NCI-H146 (cell line): Measurements from ENCODE around the gene DUOXA1.
"Not testable (repeated sequence)": the region's sequence is repeated elsewhere in the genome, so short reads cannot be mapped to it uniquely, and the experiment has no call there.

Experiments used
- DNase-seq: peaks from one replicate; lab custom pipeline; 2025; lab: John Stamatoyannopoulos, UW

Gene DUOXA1

DNA sequence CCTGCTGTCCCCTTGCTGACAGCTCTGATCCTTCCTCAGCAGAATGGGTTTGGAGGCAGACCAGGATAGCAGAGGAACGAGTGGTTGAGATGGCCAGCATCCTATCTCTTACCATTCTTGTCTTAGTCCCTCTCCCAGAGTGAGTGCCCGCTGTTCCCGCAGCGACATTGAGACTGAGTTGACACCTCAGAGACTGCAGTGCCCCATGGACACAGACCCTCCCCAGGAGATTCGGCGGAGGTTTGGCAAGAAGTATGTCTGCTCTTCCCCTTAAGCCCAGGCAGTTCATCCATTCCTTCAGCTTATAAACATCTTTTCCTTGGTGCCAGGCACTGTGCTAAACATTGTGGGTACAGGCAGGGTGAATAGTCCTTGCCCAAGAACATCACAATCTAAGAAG, 21.3 kb upstream of the DUOXA1 start:
- DNase-seq: no peak

DNA sequence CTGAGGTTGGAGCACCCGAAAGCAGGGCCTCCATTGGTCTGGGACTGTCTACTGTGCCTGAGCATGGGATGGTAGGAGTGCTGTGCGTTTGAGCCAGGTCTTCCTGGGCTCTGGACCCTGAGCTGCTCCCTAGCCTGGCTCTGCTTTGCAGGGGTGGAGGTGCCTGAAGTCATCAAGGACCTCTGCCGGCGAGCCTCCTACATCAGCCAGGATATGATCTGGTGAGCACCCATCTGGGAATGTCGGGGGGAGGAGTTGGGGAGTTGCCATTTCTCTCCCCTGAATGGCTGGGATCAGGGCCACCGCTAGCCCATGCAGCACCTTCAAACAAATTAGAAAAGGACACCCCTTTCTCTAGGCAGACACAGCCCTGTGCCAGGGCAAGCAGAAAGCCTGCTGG, 20.8 kb upstream of the DUOXA1 start:
- DNase-seq: no peak

GRCh38 chr15:45149060-45149459, 19.4 kb upstream of the DUOXA1 start:
- DNase-seq: no peak

DNA sequence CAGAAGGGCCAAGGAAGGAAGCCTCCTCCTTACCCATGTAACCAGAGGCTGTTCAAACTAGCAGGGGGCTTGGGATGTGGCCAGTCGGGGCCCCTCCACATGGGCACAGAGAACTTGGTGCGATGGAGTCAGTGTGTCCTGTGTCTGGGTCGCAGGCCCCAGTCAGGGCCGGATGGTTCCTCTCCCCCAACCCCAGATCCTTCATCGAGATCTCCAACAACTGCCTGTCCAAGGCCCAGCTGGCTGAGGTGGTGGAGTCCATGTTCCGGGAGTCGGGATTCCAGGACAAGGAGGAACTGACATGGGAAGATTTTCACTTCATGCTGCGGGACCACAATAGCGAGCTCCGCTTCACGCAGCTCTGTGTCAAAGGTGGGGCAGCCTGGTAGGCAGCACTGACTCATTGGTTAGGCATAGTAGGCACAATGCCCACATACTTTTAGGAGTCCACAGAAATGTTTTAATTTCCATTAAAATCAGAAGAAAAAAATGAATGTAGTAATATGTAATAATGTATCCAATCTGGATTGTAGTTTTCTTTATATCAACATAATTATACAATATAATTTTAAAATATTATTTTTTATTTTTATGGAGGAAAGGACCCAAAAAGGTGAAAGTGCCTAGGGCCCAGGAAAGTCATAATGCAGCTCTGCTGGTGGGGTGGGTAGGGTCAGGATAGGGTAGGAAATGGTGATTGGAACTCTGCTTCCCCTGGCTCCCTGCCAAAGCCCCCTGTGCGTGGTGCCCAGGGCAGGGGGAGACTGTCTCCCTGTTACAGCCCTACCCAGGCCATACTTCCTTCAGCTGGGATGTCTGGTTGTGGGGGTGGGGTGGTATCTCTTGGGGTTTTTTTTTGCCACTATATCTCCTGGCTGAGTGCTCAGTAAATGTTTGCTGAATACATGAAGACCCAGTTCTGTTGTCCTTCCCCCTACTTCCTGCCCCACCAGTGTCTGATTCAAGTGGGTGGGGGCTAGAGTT, 18.7 kb upstream of the DUOXA1 start:
- no peak for DNase-seq

DNA sequence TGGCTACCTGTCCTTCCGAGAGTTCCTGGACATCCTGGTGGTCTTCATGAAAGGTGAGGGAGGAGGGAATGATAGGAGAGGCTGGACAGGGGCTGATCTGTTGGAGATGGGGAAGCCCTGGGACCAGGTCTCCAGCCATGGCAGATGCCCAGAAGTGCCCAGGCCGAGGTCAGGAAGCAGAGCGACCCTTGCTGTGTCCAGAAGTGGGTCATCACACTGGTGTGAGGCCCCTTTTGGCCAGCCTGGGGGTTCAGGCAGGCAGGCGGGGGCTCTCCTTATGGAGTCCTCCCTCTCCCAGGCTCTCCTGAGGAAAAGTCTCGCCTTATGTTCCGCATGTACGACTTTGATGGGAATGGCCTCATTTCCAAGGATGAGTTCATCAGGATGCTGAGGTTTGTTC, 17.9 kb upstream of the DUOXA1 start:
- no peak for DNase-seq

- DNase-seq: no peak
These were observed 16.7 kb upstream of the DUOXA1 start for GRCh38 chr15:45146405-45146804.

GRCh38 chr15:45144775-45145174, 15.1 kb upstream of the DUOXA1 start:
- no peak for DNase-seq

DNA sequence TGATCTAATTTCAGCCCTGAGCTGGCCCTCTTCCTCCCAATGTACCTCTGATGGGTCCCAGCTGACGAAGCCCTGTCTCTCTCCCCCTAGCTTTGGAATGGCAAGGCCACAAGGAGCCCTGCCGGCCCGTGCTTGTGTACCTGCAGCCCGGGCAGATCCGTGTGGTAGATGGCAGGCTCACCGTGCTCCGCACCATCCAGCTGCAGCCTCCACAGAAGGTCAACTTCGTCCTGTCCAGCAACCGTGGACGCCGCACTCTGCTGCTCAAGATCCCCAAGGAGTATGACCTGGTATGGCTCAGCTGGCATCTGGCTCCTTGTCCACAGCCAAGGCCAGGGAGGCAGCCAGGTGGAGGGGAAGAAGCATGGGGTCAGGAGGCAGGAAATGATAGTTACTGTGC, 14.3 kb upstream of the DUOXA1 start:
- no peak for DNase-seq

DNA sequence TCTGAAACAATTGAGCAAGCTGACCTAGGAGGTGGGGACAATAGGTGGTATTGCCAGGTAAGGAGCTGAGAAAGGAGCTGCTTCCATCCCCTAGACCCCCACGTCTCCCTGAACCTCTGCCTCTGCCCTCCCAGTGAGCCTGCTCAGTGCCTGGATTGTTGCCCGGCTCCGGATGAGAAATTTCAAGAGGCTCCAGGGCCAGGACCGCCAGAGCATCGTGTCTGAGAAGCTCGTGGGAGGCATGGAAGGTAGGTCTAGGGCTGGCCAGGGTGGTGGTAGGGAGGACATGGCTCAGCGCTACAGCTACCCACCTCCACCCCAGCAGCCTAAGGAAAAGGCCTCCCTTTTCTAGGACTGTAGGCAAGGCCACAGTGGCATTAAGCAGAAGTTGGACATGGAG, 13.4 kb upstream of the DUOXA1 start:
- DNase-seq: no peak

DNA sequence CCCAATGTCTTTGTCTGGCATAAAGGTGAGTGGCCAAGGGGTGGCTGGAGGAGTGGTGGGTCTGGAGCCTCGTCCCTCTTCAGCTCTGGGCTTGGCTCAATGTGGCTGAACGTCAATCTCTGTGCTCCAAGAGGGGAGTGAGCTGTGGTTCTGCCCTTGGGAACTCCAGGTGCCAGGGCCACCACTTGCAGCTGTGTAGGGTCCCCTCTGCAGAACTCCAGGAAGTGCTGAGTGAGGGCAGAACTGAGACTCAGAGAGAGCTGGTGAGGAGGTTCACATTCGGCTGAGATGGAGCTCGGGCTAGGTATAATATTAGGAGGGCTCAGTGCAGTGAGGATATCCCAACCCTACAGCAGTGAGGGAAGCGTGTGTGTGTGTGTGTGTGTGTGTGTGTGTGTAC, 11.7 kb upstream of the DUOXA1 start:
- DNase-seq: no peak

DNA sequence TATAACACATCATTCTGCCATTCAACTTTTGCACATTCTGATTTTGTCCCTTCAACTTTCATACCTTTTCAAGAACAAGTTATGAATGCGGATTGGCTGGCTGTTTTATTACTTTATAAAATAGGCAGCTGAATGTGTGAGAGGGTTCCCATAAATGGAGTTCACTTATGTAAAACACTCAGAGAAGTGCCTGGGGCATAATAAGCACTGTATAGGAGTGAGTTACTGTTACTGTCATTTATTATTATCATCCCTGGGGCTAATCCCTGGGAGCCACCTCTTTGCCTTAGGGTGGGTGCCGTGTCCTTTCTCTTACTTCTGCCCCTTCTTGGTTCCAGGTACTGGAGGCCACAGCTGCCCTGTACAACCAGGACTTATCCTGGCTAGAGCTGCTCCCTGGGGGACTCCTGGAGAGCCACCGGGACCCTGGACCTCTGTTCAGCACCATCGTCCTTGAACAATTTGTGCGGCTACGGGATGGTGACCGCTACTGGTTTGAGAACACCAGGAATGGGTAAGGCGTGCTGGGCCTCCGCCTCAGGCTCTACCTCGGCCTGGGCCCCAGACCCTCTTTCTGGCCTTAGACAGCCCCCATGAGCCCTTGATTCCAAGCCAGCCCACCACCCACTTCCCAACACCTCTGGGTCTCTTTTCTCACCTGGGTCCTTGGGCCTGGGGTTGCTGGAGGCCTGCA, 11.0 kb upstream of the DUOXA1 start:
- DNase-seq: no peak

GRCh38 chr15:45139770-45140169, 10.1 kb upstream of the DUOXA1 start:
- no peak for DNase-seq

DNA sequence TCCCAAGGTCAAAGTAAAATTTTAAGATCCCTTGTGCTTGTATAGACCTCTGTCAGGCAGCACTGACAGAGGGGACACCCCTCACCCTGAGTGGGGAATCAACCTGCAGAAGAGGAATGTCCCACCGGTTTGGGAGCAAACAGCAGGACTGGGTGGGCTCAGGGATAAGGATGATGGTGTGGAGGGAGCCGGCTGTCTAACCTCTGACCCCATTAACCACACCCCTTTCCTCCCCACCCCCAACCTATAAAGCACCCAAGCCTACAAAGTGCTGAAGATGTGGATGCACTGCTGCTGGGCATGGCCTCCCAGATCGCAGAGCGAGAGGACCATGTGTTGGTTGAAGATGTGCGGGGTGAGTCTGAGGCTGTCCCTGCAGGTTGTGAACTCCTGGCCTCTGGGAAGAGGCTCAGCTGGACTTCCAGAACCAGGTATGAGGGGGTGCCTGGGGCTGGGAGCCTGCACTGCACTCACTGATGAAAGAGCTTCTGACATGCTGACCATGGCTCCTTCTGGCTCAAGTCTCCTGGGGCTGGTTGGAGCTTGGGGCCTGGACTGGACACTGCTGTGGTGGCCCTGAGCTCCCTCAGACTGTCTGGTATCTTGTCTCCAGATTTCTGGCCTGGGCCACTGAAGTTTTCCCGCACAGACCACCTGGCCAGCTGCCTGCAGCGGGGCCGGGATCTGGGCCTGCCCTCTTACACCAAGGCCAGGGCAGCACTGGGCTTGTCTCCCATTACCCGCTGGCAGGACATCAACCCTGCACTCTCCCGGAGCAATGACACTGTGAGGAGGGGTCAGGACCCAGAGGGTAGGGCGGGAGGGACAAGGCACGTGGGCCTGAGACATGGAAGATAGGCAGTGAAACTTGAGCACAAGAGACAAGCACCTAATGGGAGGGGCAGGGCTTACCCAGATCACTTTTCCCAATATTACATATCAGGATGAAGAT, 9.4 kb upstream of the DUOXA1 start:
- DNase-seq: no peak

- DNase-seq: no peak
These were observed 8.0 kb upstream of the DUOXA1 start for GRCh38 chr15:45137703-45138102.

- no peak for DNase-seq
These were observed 6.7 kb upstream of the DUOXA1 start for GRCh38 chr15:45136378-45136764.

- DNase-seq: not testable (repeated sequence)
These were observed 6.2 kb upstream of the DUOXA1 start for GRCh38 chr15:45135705-45136377.

DNA sequence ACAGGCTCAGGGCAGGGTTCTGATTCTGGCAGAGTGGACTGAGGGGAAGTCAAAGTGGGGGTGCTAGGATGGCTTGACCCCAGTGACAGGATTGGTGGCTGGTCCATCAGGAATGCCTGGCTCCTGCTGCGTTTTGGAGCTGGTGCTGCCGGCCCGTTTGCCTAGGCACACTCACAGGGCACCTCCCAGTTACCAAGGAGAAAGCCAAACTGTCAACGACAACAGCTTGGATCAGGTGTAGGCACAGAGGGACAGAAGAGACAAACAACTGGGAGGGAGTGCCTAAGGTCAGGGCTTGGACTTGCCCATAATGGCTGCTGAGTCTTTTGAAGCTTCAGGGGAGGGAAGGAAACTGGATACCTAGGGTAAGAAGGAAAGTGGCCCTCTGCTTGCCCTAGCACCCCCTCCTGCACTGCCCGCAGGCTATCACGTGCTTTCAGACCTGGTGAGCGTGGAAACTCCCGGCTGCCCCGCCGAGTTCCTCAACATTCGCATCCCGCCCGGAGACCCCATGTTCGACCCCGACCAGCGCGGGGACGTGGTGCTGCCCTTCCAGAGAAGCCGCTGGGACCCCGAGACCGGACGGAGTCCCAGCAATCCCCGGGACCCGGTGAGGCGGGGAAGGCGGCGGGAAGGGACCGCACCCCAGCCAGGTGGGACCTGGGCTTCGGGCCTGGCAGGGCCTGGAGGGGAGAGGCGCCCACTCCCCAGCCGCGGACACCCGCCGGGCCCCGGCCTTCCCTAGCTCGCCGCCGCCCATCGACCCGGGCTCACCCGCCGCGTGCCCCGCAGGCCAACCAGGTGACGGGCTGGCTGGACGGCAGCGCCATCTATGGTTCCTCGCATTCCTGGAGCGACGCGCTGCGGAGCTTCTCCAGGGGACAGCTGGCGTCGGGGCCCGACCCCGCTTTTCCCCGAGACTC, 5.3 kb upstream of the DUOXA1 start:
- DNase-seq: no peak

GRCh38 chr15:45134046-45134445, 4.4 kb upstream of the DUOXA1 start:
- DNase-seq: no peak

DNA sequence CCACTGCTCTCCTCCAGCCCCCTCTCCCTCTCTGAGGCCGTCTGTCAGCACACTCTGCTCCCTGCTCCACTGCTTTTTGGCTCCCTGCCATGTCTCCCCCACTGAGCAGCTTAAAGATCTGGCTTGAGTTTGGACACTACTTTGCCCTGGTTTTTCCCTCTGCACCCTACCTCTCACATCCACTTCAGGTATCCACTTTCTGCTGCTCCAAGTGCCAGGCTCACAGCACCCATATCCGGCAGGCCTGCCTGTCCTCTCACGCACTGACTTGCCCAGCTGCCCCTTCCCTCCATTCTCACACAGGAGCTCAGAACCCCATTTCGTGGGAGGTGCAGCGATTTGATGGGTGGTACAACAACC, 3.9 kb upstream of the DUOXA1 start:
- no peak for DNase-seq

- DNase-seq: no peak
These were observed 3.3 kb upstream of the DUOXA1 start for GRCh38 chr15:45132844-45133560.
